Brain microvascular endothelial cell (primary cell): ENCODE results near the gene COQ4.

Experiments
- DNase-seq: peaks from one replicate; pipeline ENCODE4 v3.0.0-alpha.2; 2020
- H3K27ac ChIP-seq: fragments of 250-450 bp; sonication (Bioruptor Pico); 2 replicates; pipeline ENCODE4 v1.5.1; 2020; ENCODE audit warnings: mild to moderate bottlenecking, moderate library complexity
- H3K27me3 ChIP-seq: fragments of 250-450 bp; sonication (Bioruptor Pico); replicated peaks from 2 replicates; pipeline ENCODE4 v1.5.1; 2020; ENCODE audit warnings: mild to moderate bottlenecking
- H3K36me3 ChIP-seq: fragments of 250-450 bp; sonication (Bioruptor Pico); replicated peaks from 2 replicates; pipeline ENCODE4 v1.5.1; 2020; ENCODE audit warnings: mild to moderate bottlenecking
- H3K4me3 ChIP-seq: 2 replicates; pipeline ENCODE4 v1.5.1; 2011; ENCODE audit warnings: low read depth, mild to moderate bottlenecking, control low read depth, low read length, moderate library complexity
- in situ Hi-C: cut with HindIII; loops from 2 replicates; pipeline ENCODE4 v1.10.0; 2017; ENCODE audit warnings: low sequenced_read_pairs, low pct_ligation_motif_present
- TF ChIP-seq, protein P1 (sequence below): IDR thresholded peaks from 2 replicates; pipeline ENCODE4 v1.5.1; 2011; ENCODE audit warnings: low read depth, mild to moderate bottlenecking, moderate library complexity, low read length, control low read depth, inconsistent platforms; ENCODE audit errors: missing control alignments

COQ4 gene

GRCh38 chr9:128310461-128310860 lies 12.2 kb upstream of the COQ4 start:
- H3K27ac ChIP-seq: no peak overlapping the region
- TF ChIP-seq, protein P1, sequence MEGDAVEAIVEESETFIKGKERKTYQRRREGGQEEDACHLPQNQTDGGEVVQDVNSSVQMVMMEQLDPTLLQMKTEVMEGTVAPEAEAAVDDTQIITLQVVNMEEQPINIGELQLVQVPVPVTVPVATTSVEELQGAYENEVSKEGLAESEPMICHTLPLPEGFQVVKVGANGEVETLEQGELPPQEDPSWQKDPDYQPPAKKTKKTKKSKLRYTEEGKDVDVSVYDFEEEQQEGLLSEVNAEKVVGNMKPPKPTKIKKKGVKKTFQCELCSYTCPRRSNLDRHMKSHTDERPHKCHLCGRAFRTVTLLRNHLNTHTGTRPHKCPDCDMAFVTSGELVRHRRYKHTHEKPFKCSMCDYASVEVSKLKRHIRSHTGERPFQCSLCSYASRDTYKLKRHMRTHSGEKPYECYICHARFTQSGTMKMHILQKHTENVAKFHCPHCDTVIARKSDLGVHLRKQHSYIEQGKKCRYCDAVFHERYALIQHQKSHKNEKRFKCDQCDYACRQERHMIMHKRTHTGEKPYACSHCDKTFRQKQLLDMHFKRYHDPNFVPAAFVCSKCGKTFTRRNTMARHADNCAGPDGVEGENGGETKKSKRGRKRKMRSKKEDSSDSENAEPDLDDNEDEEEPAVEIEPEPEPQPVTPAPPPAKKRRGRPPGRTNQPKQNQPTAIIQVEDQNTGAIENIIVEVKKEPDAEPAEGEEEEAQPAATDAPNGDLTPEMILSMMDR: no peak
- no peaks in the 10 kb centered on the region for H3K27me3 ChIP-seq
- peaks cover 50% of the 10 kb centered on the region for H3K36me3 ChIP-seq
- H3K4me3 ChIP-seq: no peak overlapping the region
- no peak for DNase-seq
- in situ Hi-C loops: no loop called here

DNA sequence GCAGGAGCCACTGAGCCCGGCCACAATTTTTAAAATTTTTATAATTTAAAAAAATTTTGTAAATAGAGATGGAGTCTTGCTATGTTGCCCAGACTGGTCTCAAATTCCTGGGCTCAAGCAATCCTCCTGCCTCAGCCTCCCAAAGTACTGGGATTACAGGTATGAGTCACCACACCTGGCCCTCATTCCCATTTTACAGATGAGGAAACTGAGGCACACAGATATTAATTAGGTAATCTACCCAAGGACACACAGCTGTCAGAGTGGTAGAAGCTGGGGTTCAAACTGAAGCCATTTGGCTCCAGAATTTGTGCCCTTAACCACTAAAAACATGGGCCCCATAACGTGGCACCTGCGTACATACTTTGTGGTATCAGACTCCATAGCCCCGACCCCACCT lies 7.9 kb upstream of the COQ4 start:
- peaks cover 68% of the 10 kb centered on the region for H3K36me3 ChIP-seq

DNA sequence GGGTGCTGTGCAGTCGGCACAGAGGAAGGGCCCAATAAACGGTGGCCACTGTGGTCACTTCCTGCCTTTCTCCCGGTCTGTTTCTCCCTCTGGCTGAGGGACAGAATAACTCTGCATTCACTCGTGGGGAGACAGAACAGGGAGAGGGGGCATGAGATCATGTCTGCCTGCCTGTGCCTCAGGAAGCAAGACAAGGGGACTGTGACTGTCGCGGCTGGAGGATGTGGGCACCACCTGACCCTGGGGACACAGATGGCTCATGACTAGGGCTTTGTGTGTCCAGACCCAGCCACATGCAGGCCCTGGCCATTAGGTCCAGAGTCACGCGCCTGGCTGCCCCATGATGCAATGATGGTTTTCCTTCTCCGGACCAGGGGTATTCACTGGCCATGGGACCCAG lies 6.2 kb upstream of the COQ4 start:
- H3K4me3 ChIP-seq: no peak overlapping the region
- in situ Hi-C loops: no loop called here
- no peak for DNase-seq
- no peak overlapping the region for H3K27ac ChIP-seq
- TF ChIP-seq, protein P1: no peak
- peaks cover 51% of the 10 kb centered on the region for H3K36me3 ChIP-seq
- no peaks in the 10 kb centered on the region for H3K27me3 ChIP-seq

More for the DNA sequence above, 7.9 kb upstream of the COQ4 start:
- no peaks in the 10 kb centered on the region for H3K27me3 ChIP-seq
- no peak for DNase-seq
- no peak overlapping the region for H3K4me3 ChIP-seq
- no peak overlapping the region for H3K27ac ChIP-seq
- in situ Hi-C loops: no loop called here
- TF ChIP-seq, protein P1: no peak

DNA sequence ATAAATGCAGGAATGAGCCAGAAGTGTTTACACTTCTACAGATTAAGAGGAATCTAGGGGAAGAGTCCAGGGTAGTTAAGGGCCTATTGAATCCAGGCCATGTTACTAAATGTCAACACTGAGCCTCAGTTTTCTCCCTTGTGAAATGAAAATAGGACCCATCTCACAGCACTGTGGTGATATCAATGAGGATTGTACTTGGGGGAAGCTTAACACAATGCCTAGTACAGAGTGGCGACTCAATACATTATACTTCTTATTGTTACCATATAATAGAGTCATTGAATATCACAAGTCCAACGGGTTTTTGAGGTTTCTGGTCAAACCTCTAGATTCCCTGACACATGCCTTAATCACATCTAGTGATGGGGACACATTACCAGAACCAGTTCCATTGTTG lies 5.0 kb upstream of the COQ4 start:
- H3K4me3 ChIP-seq: no peak overlapping the region

DNA sequence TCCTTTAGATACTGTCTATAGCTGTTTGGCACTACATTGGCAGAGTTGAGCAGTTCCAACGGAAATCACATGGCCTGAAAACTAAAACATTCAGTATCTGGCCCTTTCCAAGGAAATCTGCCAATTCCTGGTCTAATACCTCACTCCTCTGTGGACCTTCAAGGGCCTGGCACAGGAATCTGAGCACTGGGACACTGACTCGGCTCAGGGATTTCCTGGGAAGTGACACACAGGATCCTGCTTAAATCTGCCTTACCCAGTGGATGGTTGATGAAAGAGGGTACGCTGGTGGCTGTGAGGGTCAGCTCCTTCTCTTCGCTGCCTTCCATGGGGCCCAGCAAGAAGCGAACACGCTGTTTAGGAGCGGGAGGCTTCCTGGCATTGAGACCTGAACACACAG lies 1.3 kb upstream of the COQ4 start:
- DNase-seq: no peak
- Histone ChIP-seq H3K36me3 (peaks cover 36% of the 10 kb centered on the region), H3K4me3 (peak overlapping the region; percentile 93), H3K27ac (no peak overlapping the region), H3K27me3 (no peaks in the 10 kb centered on the region)
- TF ChIP-seq, protein P1: no peak
- in situ Hi-C loops: no loop called here

More for the DNA sequence above, 5.0 kb upstream of the COQ4 start:
- no peaks in the 10 kb centered on the region for H3K27me3 ChIP-seq
- DNase-seq: no peak
- in situ Hi-C loops: no loop called here
- H3K36me3 ChIP-seq: peaks cover 47% of the 10 kb centered on the region
- no peak overlapping the region for H3K27ac ChIP-seq
- TF ChIP-seq, protein P1: no peak

- Histone ChIP-seq H3K27me3 (no peaks in the 10 kb centered on the region), H3K27ac (peak overlapping the region; percentile 88), H3K4me3 (peak overlapping the region; percentile 93), H3K36me3 (peaks cover 35% of the 10 kb centered on the region)
- in situ Hi-C loops: no loop called here
- DNase-seq: no peak
- TF ChIP-seq, protein P1: no peak
Observed at GRCh38 chr9:128321879-128322403, 698 bp upstream of the COQ4 start.
